Measurements from ENCODE around the gene RELN. TPM values are rescaled to one million over a fixed set of nuclear protein-coding genes. Genes with fewer than 3 reads are reported as not detected.

RELN gene
- total and polyA plus RNA-seq, 2 of the 13 experiments (the other 11 are each of a cell fraction or from before 2014, with no cell fraction given), result 315 to 332 TPM

GRCh38 chr7:103439661-103440060 lies 549.8 kb downstream of the RELN start:
- Histone ChIP-seq H3K27me3 (ENCODE audit: control insufficient read depth in 1 of 2, insufficient read depth in 2 of 2, low read length in 2 of 2) (peaks cover 0 to 14% of the 10 kb centered on the region in 2 experiments; a peak in 1 of 5 replicates), H3K9ac (ENCODE audit: insufficient read depth, low read depth, low read length) (no peak overlapping the region), H3K9me3 (ENCODE audit: low read length) (no peaks in the 10 kb centered on the region), H3K4me3 (replicated peaks in 1 of 3; ENCODE audit: insufficient read depth in 1 of 3, low read depth in 2 of 3, low read length in 3 of 3) (no peak overlapping the region), H2AFZ (ENCODE audit: low read length) (no peak overlapping the region), H3K4me1 (ENCODE audit: insufficient read depth, low read length) (peaks cover 22% of the 10 kb centered on the region), H3K27ac (ENCODE audit: extremely low read length, insufficient read depth, low read length) (no peak overlapping the region), H3K79me2 (ENCODE audit: insufficient read depth, low read length) (no peaks in the 10 kb centered on the region), H3K36me3 (replicated peaks in 1 of 2; ENCODE audit: control insufficient read depth in 1 of 2, insufficient read depth in 2 of 2, low read length in 2 of 2) (no peaks in the 10 kb centered on the region), H4K20me1 (ENCODE audit: insufficient read depth, low read length) (no peaks in the 10 kb centered on the region), H3K4me2 (ENCODE audit: low read depth, low read length) (no peak overlapping the region)
- BruUV-seq (replicated peaks), result no TSS peak
- CTCF ChIA-PET (ENCODE audit: low intra/inter-chr PET ratio, low total read pairs), result no interaction called here
- intact Hi-C loops (cut with micrococcal nuclease; ENCODE audit: unreplicated experiment) (loop anchor here (10.0 kb wide), 1 partner anchor 715 kb away; no protein-coding TSS in a partner anchor), in situ Hi-C loops (cut with HindIII; ENCODE audit: extremely low pct_ligation_motif_present, low pct_unique_long_range_greater_than_20kb) (loop anchor here (25.0 kb wide), 1 partner anchor 723 kb away; no protein-coding TSS in a partner anchor)
- no peak for TF ChIP-seq ZNF205 (CRISPR knock-in tag; IDR thresholded peaks at IDR 0.05)
- no peak for TF ChIP-seq ZBTB25 (CRISPR knock-in tag; IDR thresholded peaks at IDR 0.05)
- TF ChIP-seq ZBTB33 (CRISPR knock-in tag; IDR thresholded peaks at IDR 0.05), result no peak
- TF ChIP-seq IKZF4 (CRISPR knock-in tag; IDR thresholded peaks at IDR 0.05; ENCODE audit: borderline replicate concordance, low read depth, not compliant biosample characterization), result no peak
- no peak for TF ChIP-seq BRD4 (CRISPR knock-in tag; IDR thresholded peaks at IDR 0.05)
- TF ChIP-seq MAFF (IDR thresholded peaks at IDR 0.05; ENCODE audit: low read depth, low read length), result no peak
- TF ChIP-seq SRSF4 (IDR thresholded peaks at IDR 0.05; ENCODE audit: low read depth, low read length, poor library complexity, severe bottlenecking), result no peak
- no peak for TF ChIP-seq DPF2 (CRISPR knock-in tag; IDR thresholded peaks at IDR 0.05; ENCODE audit: borderline replicate concordance, low read depth)
- no peak for TF ChIP-seq MTF1 (CRISPR knock-in tag; IDR thresholded peaks at IDR 0.05)
- POLR2A ChIA-PET, result no interaction called here
- ATAC-seq (no peak), DNase-seq (ENCODE audit: low spot score) (no peak), FAIRE-seq (no peak)
- WGBS (ENCODE audit: low lambda C conversion rate), result 85% methylated on average over 8 of the region's 8 CpGs
